Progenitor cell of endocrine pancreas (in vitro differentiated cells): ENCODE results near the gene HMGCS1. TPM values are rescaled to one million over a fixed set of nuclear protein-coding genes. Genes with fewer than 3 reads are reported as not detected.
"Not testable (repeated sequence)": the region's sequence is repeated elsewhere in the genome, so short reads cannot be mapped to it uniquely, and the experiment has no call there.

Experiments
- DNase-seq: peaks from one replicate; pipeline ENCODE4 v3.0.0; 2021; ENCODE audit warnings: low spot score; ENCODE audit not compliant: unreplicated experiment
- H3K27ac Mint-ChIP-seq: 2 replicates; pipeline ENCODE4 v1.8.0; 2021; ENCODE audit warnings: mild to moderate bottlenecking, moderate library complexity, mixed read lengths
- H3K27me3 Mint-ChIP-seq: 2 replicates; pipeline ENCODE4 v1.8.0; 2021; ENCODE audit warnings: mixed read lengths
- H3K36me3 Mint-ChIP-seq: 2 replicates; pipeline ENCODE4 v1.8.0; 2022; ENCODE audit warnings: mixed read lengths; ENCODE audit not compliant: insufficient read depth
- H3K4me1 Mint-ChIP-seq: 2 replicates; pipeline ENCODE4 v1.8.0; 2021; ENCODE audit warnings: low read depth, mixed read lengths
- H3K4me3 Mint-ChIP-seq: 2 replicates; pipeline ENCODE4 v1.8.0; 2021; ENCODE audit warnings: low read depth, mild to moderate bottlenecking, moderate library complexity, mixed read lengths
- H3K9me3 Mint-ChIP-seq: 2 replicates; pipeline ENCODE4 v1.8.0; 2021; ENCODE audit warnings: low read depth, mixed read lengths
- total RNA-seq: library from RNA; stranded (reverse); gene quantifications from 2 replicates; pipeline ENCODE4 v1.2.1, GENCODE V29; 2021
- TF ChIP-seq, protein P1 (sequence below): fragments of 200-600 bp; sonication (generic); IDR thresholded peaks from one replicate; pipeline ENCODE4 v1.5.0; 2021; ENCODE audit warnings: antibody characterized with exemption, mild to moderate bottlenecking; ENCODE audit not compliant: unreplicated experiment

The HMGCS1 gene
- total RNA-seq, 1 donor from 2014 or later, result 170 TPM

DNA sequence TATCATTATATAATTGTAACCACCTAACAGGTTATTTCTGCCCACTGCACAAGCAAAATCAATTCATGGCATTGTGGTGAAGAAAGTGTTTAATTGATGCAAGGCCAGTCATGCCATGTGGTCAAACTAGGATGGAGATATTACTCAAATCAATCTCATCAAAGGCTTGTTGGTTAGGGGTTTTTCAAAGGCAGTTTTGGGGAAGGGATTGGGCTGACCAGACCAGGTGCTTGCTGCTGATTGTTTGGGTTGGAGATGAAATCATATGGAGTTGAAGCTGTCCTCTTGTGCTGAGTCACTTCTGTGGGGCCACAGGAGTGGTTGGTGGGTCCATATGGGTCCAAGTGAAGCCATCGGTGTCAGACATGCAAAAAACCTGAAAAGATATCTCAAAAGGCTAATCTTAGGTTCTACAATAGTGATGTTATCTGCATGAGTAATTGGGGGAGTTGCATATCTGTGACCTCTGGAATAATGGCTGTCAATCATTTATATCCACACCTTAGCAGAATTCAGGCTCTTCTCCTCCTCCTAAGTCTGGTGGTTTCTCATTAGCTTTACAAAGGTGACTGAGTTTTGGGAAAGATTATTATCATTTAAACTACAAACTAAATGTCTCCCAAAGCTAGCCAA lies 44.9 kb downstream of the HMGCS1 start:
- Mint-ChIP-seq H3K9me3 (peaks cover 11% of the 10 kb centered on the region), H3K27ac (no peak overlapping the region), H3K4me1 (no peaks in the 10 kb centered on the region), H3K27me3 (peaks cover 7% of the 10 kb centered on the region), H3K4me3 (no peak overlapping the region), H3K36me3 (no peaks in the 10 kb centered on the region)
- DNase-seq, result no peak
- TF ChIP-seq, protein P1, sequence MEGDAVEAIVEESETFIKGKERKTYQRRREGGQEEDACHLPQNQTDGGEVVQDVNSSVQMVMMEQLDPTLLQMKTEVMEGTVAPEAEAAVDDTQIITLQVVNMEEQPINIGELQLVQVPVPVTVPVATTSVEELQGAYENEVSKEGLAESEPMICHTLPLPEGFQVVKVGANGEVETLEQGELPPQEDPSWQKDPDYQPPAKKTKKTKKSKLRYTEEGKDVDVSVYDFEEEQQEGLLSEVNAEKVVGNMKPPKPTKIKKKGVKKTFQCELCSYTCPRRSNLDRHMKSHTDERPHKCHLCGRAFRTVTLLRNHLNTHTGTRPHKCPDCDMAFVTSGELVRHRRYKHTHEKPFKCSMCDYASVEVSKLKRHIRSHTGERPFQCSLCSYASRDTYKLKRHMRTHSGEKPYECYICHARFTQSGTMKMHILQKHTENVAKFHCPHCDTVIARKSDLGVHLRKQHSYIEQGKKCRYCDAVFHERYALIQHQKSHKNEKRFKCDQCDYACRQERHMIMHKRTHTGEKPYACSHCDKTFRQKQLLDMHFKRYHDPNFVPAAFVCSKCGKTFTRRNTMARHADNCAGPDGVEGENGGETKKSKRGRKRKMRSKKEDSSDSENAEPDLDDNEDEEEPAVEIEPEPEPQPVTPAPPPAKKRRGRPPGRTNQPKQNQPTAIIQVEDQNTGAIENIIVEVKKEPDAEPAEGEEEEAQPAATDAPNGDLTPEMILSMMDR, result no peak

DNA sequence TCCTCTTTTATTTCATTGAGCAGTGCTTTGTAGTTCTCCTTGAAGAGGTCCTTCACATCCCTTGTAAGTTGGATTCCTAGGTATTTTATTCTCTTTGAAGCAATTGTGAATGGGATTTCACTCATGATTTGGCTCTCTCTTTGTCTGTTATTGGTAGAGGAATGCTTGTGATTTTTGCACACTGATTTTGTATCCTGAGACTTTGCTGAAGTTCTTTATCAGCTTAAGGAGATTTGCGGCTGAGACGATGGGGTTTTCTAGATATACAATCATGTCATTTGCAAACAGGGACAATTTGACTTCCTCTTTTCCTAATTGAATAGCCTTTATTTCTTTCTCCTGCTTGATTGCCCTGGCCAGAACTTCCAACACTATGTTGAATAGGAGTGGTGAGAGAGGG lies 50.9 kb downstream of the HMGCS1 start:
- not testable (repeated sequence) for H3K4me3 Mint-ChIP-seq, H3K27ac Mint-ChIP-seq, H3K4me1 Mint-ChIP-seq, H3K36me3 Mint-ChIP-seq, DNase-seq, H3K27me3 Mint-ChIP-seq
- peaks cover 12% of the 10 kb centered on the region for H3K9me3 Mint-ChIP-seq

- H3K36me3 Mint-ChIP-seq, result no peaks in the 10 kb centered on the region
- peaks cover 4% of the 10 kb centered on the region for H3K9me3 Mint-ChIP-seq
- peaks cover 17% of the 10 kb centered on the region for H3K27me3 Mint-ChIP-seq
- no peak overlapping the region for H3K4me3 Mint-ChIP-seq
- TF ChIP-seq, protein P1, result no peak
- no peak for DNase-seq
- H3K4me1 Mint-ChIP-seq, result peaks cover 8% of the 10 kb centered on the region
- H3K27ac Mint-ChIP-seq, result no peak overlapping the region
Observed at GRCh38 chr5:43258116-43258515, 55.1 kb downstream of the HMGCS1 start.

GRCh38 chr5:43256261-43256966 lies 56.8 kb downstream of the HMGCS1 start:
- no peak overlapping the region for H3K27ac Mint-ChIP-seq
- H3K9me3 Mint-ChIP-seq, result peaks cover 4% of the 10 kb centered on the region
- TF ChIP-seq, protein P1, result no peak
- peaks cover 17% of the 10 kb centered on the region for H3K27me3 Mint-ChIP-seq
- H3K4me1 Mint-ChIP-seq, result peaks cover 8% of the 10 kb centered on the region
- no peak overlapping the region for H3K4me3 Mint-ChIP-seq
- no peaks in the 10 kb centered on the region for H3K36me3 Mint-ChIP-seq
- DNase-seq, result no peak

GRCh38 chr5:43255704-43256103 lies 57.5 kb downstream of the HMGCS1 start:
- DNase-seq, result no peak
- peaks cover 4% of the 10 kb centered on the region for H3K9me3 Mint-ChIP-seq

More at GRCh38 chr5:43255704-43256103, 57.5 kb downstream of the HMGCS1 start:
- peaks cover 8% of the 10 kb centered on the region for H3K4me1 Mint-ChIP-seq
- TF ChIP-seq, protein P1, result no peak
- H3K27me3 Mint-ChIP-seq, result peaks cover 17% of the 10 kb centered on the region
- no peaks in the 10 kb centered on the region for H3K36me3 Mint-ChIP-seq
- H3K4me3 Mint-ChIP-seq, result no peak overlapping the region
- H3K27ac Mint-ChIP-seq, result no peak overlapping the region
